Aorta (tissue), 5 donors: ENCODE results near the gene ANKS1A. TPM values are rescaled to one million over a fixed set of nuclear protein-coding genes. Genes with fewer than 3 reads are reported as not detected.

Source experiments
- ATAC-seq: fragments of 200-7000 bp; cut with Tn5 transposase; one replicate; pipeline ENCODE4 v1.9.1; 2022; ENCODE audit warnings: moderate library complexity; ENCODE audit not compliant: low FRiP score
- DNase-seq, 2 donors: peaks; one replicate each; pipeline ENCODE4 v3.0.0-alpha.2; 2020
- H3K27ac ChIP-seq, 2 donors: one replicate each; pipeline ENCODE4 v1.5.1; 2013; ENCODE audit warnings: low read length in 2 of 2, mild to moderate bottlenecking in 2 of 2, moderate library complexity in 2 of 2, control low read depth in 1 of 2, inconsistent platforms in 1 of 2, low read depth in 1 of 2
- H3K27me3 ChIP-seq, 2 donors: one replicate each; pipeline ENCODE4 v1.6.1; 2013; ENCODE audit warnings: control low read depth in 1 of 2, low read length in 1 of 2, mild to moderate bottlenecking in 1 of 2, moderate library complexity in 1 of 2; ENCODE audit not compliant: insufficient read depth in 2 of 2, control insufficient read depth in 1 of 2
- H3K36me3 ChIP-seq, 2 donors: one replicate each; pipeline ENCODE4 v1.6.1; 2013; ENCODE audit warnings: control low read depth in 1 of 2, low read length in 1 of 2, mild to moderate bottlenecking in 1 of 2; ENCODE audit not compliant: insufficient read depth in 2 of 2, control insufficient read depth in 1 of 2
- H3K4me1 ChIP-seq, 2 donors: one replicate each; pipeline ENCODE4 v1.6.1; 2013; ENCODE audit warnings: low read length in 2 of 2, control low read depth in 1 of 2, mild to moderate bottlenecking in 1 of 2, moderate library complexity in 1 of 2; ENCODE audit not compliant: insufficient read depth in 2 of 2, control insufficient read depth in 1 of 2
- H3K4me3 ChIP-seq, 2 donors: one replicate each; pipeline ENCODE4 v1.5.1; 2013; ENCODE audit warnings: low read length in 2 of 2, control low read depth in 1 of 2, mild to moderate bottlenecking in 1 of 2
- H3K9me3 ChIP-seq: one replicate; pipeline ENCODE4 v1.6.1; 2013; ENCODE audit warnings: mild to moderate bottlenecking, low read length; ENCODE audit not compliant: control insufficient read depth
- WGBS, 2 donors: extraction: QIAGEN DNeasy Blood & Tissue Kit; methylation state at CpG; one replicate each; pipeline ENCODE4 v1.1.7; 2013; 5-methylcytosine and 5-hydroxymethylcytosine counted together
- intact Hi-C, 2 donors: fragments of 100-400 bp; cut with DNase I; formaldehyde crosslinking; loops; one replicate each; pipeline versions ENCODE4 v1.14.2 to v1.15.0; 2022
- polyA plus RNA-seq, 2 donors: library from polyadenylated mRNA; stranded (reverse); fragments of 200-250 nt; gene quantifications; one replicate each; pipeline ENCODE4 v1.2.3, GENCODE V29; 2013
- total RNA-seq, 2 donors: library from RNA; stranded (reverse); fragmentation: NEBNext Ultra II Directional; extraction: Animal tissue kit (Norgen Biotek cat#: 25700); gene quantifications; one replicate each; pipeline ENCODE4 v1.2.1, GENCODE V29; 2021
- donor health status: healthy with polysubstance abuse.
- donor health status: Bipolar disorder and iron deficiency.
- donor health status: DM: no; HTN: no; CAD: no.
- donor health status: DM: no; HTN: no; CAD: no.
- donor health status: DM: yes; HTN: yes; CAD: no.

ANKS1A gene
- total and polyA plus RNA-seq, 4 donors: 9.4 to 44.4 (median 29.0) TPM

- peak overlapping the region; percentile 33 to 77 for H3K27ac ChIP-seq
- peaks cover 9 to 17% of the 10 kb centered on the region in 2 donors for H3K4me1 ChIP-seq
- intact Hi-C loops: no loop called here
- H3K4me3 ChIP-seq: no peak overlapping the region
- H3K27me3 ChIP-seq: no peaks in the 10 kb centered on the region
- ATAC-seq: no peak
- no peaks in the 10 kb centered on the region for H3K36me3 ChIP-seq
- DNase-seq: no peak
- WGBS, 2 donors: 39 to 46% methylated on average over 5 of the region's 5 CpGs
- no peaks in the 10 kb centered on the region for H3K9me3 ChIP-seq
Measured at GRCh38 chr6:35026434-35027222, 137.6 kb downstream of the ANKS1A start.

- H3K27me3 ChIP-seq: no peaks in the 10 kb centered on the region
- no peaks in the 10 kb centered on the region for H3K36me3 ChIP-seq
- ATAC-seq: no peak
- no peak for DNase-seq
- peaks cover 9 to 14% of the 10 kb centered on the region in 2 donors for H3K4me1 ChIP-seq
- 51 to 56% methylated on average over 2 of the region's 2 CpGs for WGBS, 2 donors
- no peaks in the 10 kb centered on the region for H3K9me3 ChIP-seq
- intact Hi-C loops: no loop called here
- no peak overlapping the region for H3K4me3 ChIP-seq
- peak overlapping the region; percentile 33 to 81 for H3K27ac ChIP-seq
Measured at GRCh38 chr6:35027807-35028206, 138.8 kb downstream of the ANKS1A start.

- H3K36me3 ChIP-seq: no peaks in the 10 kb centered on the region
- H3K27ac ChIP-seq: no peak overlapping the region
- intact Hi-C loops: no loop called here
- H3K27me3 ChIP-seq: no peaks in the 10 kb centered on the region
- ATAC-seq: no peak
- DNase-seq: no peak
- peaks cover 4 to 7% of the 10 kb centered on the region in 2 donors for H3K4me1 ChIP-seq
- 83 to 84% methylated on average over 9 of the region's 9 CpGs for WGBS, 2 donors
- no peak overlapping the region for H3K4me3 ChIP-seq
- no peaks in the 10 kb centered on the region for H3K9me3 ChIP-seq
Measured at GRCh38 chr6:35028781-35029769, 140.0 kb downstream of the ANKS1A start.

GRCh38 chr6:35030099-35030498 lies 141.0 kb downstream of the ANKS1A start:
- Histone ChIP-seq H3K36me3 (no peaks in the 10 kb centered on the region), H3K4me1 (peaks cover 4 to 7% of the 10 kb centered on the region in 2 donors), H3K4me3 (no peak overlapping the region), H3K27me3 (no peaks in the 10 kb centered on the region), H3K27ac (peak overlapping the region in 1 of 2 donors; percentile 61), H3K9me3 (no peaks in the 10 kb centered on the region)
- intact Hi-C loops: no loop called here
- 7 to 9% methylated on average over 2 of the region's 2 CpGs for WGBS, 2 donors
- ATAC-seq: no peak
- no peak for DNase-seq

GRCh38 chr6:35031611-35032529 lies 142.8 kb downstream of the ANKS1A start:
- Histone ChIP-seq H3K9me3 (no peaks in the 10 kb centered on the region), H3K27ac (peak overlapping the region in 1 of 2 donors; percentile 43), H3K36me3 (no peaks in the 10 kb centered on the region), H3K4me1 (peaks cover 6 to 11% of the 10 kb centered on the region in 2 donors), H3K4me3 (no peak overlapping the region), H3K27me3 (no peaks in the 10 kb centered on the region)
- intact Hi-C loops: no loop called here
- no peak for ATAC-seq
- no peak for DNase-seq
- 79 to 85% methylated on average over 5 of the region's 5 CpGs for WGBS, 2 donors

GRCh38 chr6:35033683-35034082 lies 144.6 kb downstream of the ANKS1A start:
- intact Hi-C loops: no loop called here
- WGBS, 2 donors: 60 to 73% methylated on average over 6 of the region's 6 CpGs
- H3K36me3 ChIP-seq: no peaks in the 10 kb centered on the region
- peaks cover 3 to 9% of the 10 kb centered on the region in 2 donors for H3K4me1 ChIP-seq
- no peak overlapping the region for H3K4me3 ChIP-seq
- peak overlapping the region; percentile 46 to 71 for H3K27ac ChIP-seq
- no peaks in the 10 kb centered on the region for H3K9me3 ChIP-seq
- ATAC-seq (no peak), DNase-seq (no peak)
- H3K27me3 ChIP-seq: no peaks in the 10 kb centered on the region

- ATAC-seq: peak; percentile 69
- no peaks in the 10 kb centered on the region for H3K9me3 ChIP-seq
- no peak overlapping the region for H3K4me3 ChIP-seq
- peak; percentile 79 to 85 for DNase-seq
- peak overlapping the region; percentile 71 to 87 for H3K27ac ChIP-seq
- H3K27me3 ChIP-seq: no peaks in the 10 kb centered on the region
- WGBS, 2 donors: 6 to 9% methylated on average over 13 of the region's 13 CpGs
- H3K4me1 ChIP-seq: peaks cover 3 to 9% of the 10 kb centered on the region in 2 donors
- intact Hi-C loops: no loop called here
- H3K36me3 ChIP-seq: no peaks in the 10 kb centered on the region
Measured at GRCh38 chr6:35034411-35035191, 145.5 kb downstream of the ANKS1A start.
